ENCODE measurements around the gene NUP188.
"Not testable (repeated sequence)": the region's sequence is repeated elsewhere in the genome, so short reads cannot be mapped to it uniquely, and the experiment has no call there.

GRCh38 chr9:128961403-128961802, 13.9 kb downstream of the NUP188 start:
- TF ChIP-seq CTCF (conservative IDR thresholded peaks at IDR 0.05 in 1 of 2, IDR thresholded peaks at IDR 0.05 in 1 of 2; ENCODE audit: low read depth in 1 of 2, low read length in 2 of 2); EZH2 (IDR thresholded peaks at IDR 0.05; ENCODE audit: low read length, missing control alignments): not testable (repeated sequence)
